H1 (cell line): ENCODE data around the gene PDIA5. TPM values are rescaled to one million over a fixed set of nuclear protein-coding genes. Genes with fewer than 3 reads are reported as not detected.
"Not testable (repeated sequence)": the region's sequence is repeated elsewhere in the genome, so short reads cannot be mapped to it uniquely, and the experiment has no call there.

ENCODE experiments used
- CTCF ChIA-PET: fragments of 300-600 bp; sonication (Branson Sonifier 250); formaldehyde crosslinking; loops from one replicate; lab custom pipeline; 2021; ENCODE audit not compliant: partially characterized antibody; lab: Charles Lee
- POLR2A ChIA-PET: fragments of 300-600 bp; sonication (Branson Sonifier 250); formaldehyde crosslinking; loops from one replicate; lab custom pipeline; 2021; ENCODE audit warnings: inconsistent platforms; ENCODE audit not compliant: partially characterized antibody; lab: Charles Lee
- DNase-seq, 2 experiments: peaks; one replicate each; pipeline versions ENCODE4 v3.0.0 to v3.0.0-alpha.2; 2010 to 2022; ENCODE audit warnings: low spot score in 2 of 2, low read depth in 1 of 2, mixed read lengths in 1 of 2
- FAIRE-seq: peaks from 2 replicates; lab custom pipeline; 2011; peaks lifted over from hg19 to GRCh38; lab: Jason Lieb, UNC
- H2AFZ ChIP-seq: 2 replicates; pipeline ENCODE4 v1.8.1; 2012; ENCODE audit warnings: low read length, inconsistent platforms
- H2AK5ac ChIP-seq: 2 replicates; pipeline ENCODE4 v1.6.1; 2013; ENCODE audit warnings: low read depth, low read length
- H2BK120ac ChIP-seq: replicated peaks from 2 replicates; pipeline ENCODE3; 2013; ENCODE audit warnings: low read depth, low read length, inconsistent platforms
- H2BK12ac ChIP-seq: 2 replicates; pipeline ENCODE4 v1.6.1; 2013; ENCODE audit warnings: low read depth, low read length
- H2BK15ac ChIP-seq: 2 replicates; pipeline ENCODE4 v1.6.1; 2013; ENCODE audit warnings: low read length
- H2BK20ac ChIP-seq: 2 replicates; pipeline ENCODE4 v1.6.1; 2013; ENCODE audit warnings: low read length
- H2BK5ac ChIP-seq: 2 replicates; pipeline ENCODE4 v1.6.1; 2013; ENCODE audit warnings: low read depth, low read length
- H3K14ac ChIP-seq: 2 replicates; pipeline ENCODE4 v1.6.1; 2013; ENCODE audit warnings: inconsistent platforms; ENCODE audit not compliant: insufficient read length
- H3K18ac ChIP-seq: 2 replicates; pipeline ENCODE4 v1.6.1; 2013; ENCODE audit warnings: low read length; ENCODE audit errors: extremely low read depth
- H3K23ac ChIP-seq: 2 replicates; pipeline ENCODE4 v1.6.1; 2013; ENCODE audit warnings: inconsistent platforms; ENCODE audit not compliant: insufficient read length
- H3K23me2 ChIP-seq: 2 replicates; pipeline ENCODE4 v1.6.1; 2013; ENCODE audit warnings: low read depth, low read length
- H3K27ac ChIP-seq: 2 replicates; pipeline ENCODE4 v1.6.1; 2011; ENCODE audit warnings: low read depth, low read length, inconsistent platforms
- H3K27me3 ChIP-seq, 4 experiments: replicated peaks in 1 of 4; 1 replicate in 1 of 4; 2 replicates in 3 of 4; pipeline versions ENCODE4 v1.6.1 to v1.8.1; 2011 to 2013; ENCODE audit warnings: low read length in 3 of 4, mild to moderate bottlenecking in 3 of 4, inconsistent platforms in 2 of 4, mixed read lengths in 2 of 4, moderate library complexity in 1 of 4; ENCODE audit not compliant: control insufficient read depth in 3 of 4, insufficient read depth in 3 of 4; ENCODE audit errors: extremely low read depth in 1 of 4
- H3K36me3 ChIP-seq, 4 experiments: 2 replicates each; pipeline versions ENCODE4 v1.6.1 to v1.8.1; 2011 to 2013; ENCODE audit warnings: mild to moderate bottlenecking in 4 of 4, low read length in 3 of 4, moderate library complexity in 2 of 4, control low read depth in 1 of 4, inconsistent platforms in 1 of 4; ENCODE audit not compliant: insufficient read depth in 4 of 4, control insufficient read depth in 2 of 4
- H3K4ac ChIP-seq: replicated peaks from 2 replicates; pipeline ENCODE3; 2013; ENCODE audit warnings: low read length, low read depth, mixed read lengths, inconsistent platforms; ENCODE audit not compliant: insufficient read length
- H3K4me1 ChIP-seq, 4 experiments: replicated peaks in 1 of 4; 1 replicate in 1 of 4; 2 replicates in 3 of 4; pipeline versions ENCODE4 v1.6.1 to v1.8.1; 2011 to 2013; ENCODE audit warnings: low read length in 3 of 4, inconsistent platforms in 2 of 4, mixed read lengths in 1 of 4; ENCODE audit not compliant: insufficient read depth in 4 of 4, control insufficient read depth in 3 of 4
- H3K4me2 ChIP-seq, 2 experiments: 2 replicates each; pipeline versions ENCODE4 v1.6.1 to v1.8.1; 2011 to 2013; ENCODE audit warnings: low read depth in 2 of 2, low read length in 2 of 2, control low read depth in 1 of 2, inconsistent platforms in 1 of 2, mild to moderate bottlenecking in 1 of 2; ENCODE audit not compliant: insufficient read depth in 1 of 2
- H3K4me3 ChIP-seq, 4 experiments: fragments of 200-600, 300-600 bp in 1 of 4; sonication (generic), shearing (Covaris generic), sonication (Bioruptor Twin) in 1 of 4; 2 replicates each; pipeline versions ENCODE4 v1.5.1 to v1.8.1; 2011 to 2016; ENCODE audit warnings: low read length in 4 of 4, low read depth in 3 of 4, control low read depth in 2 of 4, inconsistent platforms in 2 of 4, mild to moderate bottlenecking in 2 of 4, mixed read lengths in 1 of 4, moderate library complexity in 1 of 4; ENCODE audit not compliant: insufficient read depth in 2 of 4; ENCODE audit errors: extremely low read depth in 1 of 4
- H3K56ac ChIP-seq: replicated peaks from 2 replicates; pipeline ENCODE3; 2013; ENCODE audit warnings: low read depth, mild to moderate bottlenecking, mixed read lengths, low read length, inconsistent platforms; ENCODE audit not compliant: insufficient read length
- H3K79me1 ChIP-seq: 2 replicates; pipeline ENCODE4 v1.6.1; 2013; ENCODE audit warnings: low read depth, low read length, control low read depth
- H3K79me2 ChIP-seq, 2 experiments: 2 replicates each; pipeline versions ENCODE4 v1.6.1 to v1.8.1; 2012 to 2013; ENCODE audit warnings: low read length in 2 of 2, mild to moderate bottlenecking in 2 of 2, inconsistent platforms in 1 of 2; ENCODE audit not compliant: insufficient read depth in 2 of 2, control insufficient read depth in 1 of 2
- H3K9ac ChIP-seq, 4 experiments: replicated peaks in 1 of 4; 1 replicate in 1 of 4; 2 replicates in 3 of 4; pipeline versions ENCODE4 v1.6.1 to v1.8.1; 2011 to 2013; ENCODE audit warnings: low read depth in 3 of 4, low read length in 3 of 4, control low read depth in 2 of 4, mild to moderate bottlenecking in 2 of 4, moderate library complexity in 2 of 4, inconsistent platforms in 1 of 4; ENCODE audit errors: extremely low read depth in 1 of 4
- H3K9me3 ChIP-seq, 2 experiments: 2 replicates each; pipeline versions ENCODE4 v1.6.1 to v1.8.1; 2012 to 2013; ENCODE audit warnings: mild to moderate bottlenecking in 2 of 2, moderate library complexity in 2 of 2, control low read depth in 1 of 2, inconsistent platforms in 1 of 2, low read depth in 1 of 2, low read length in 1 of 2, mixed read lengths in 1 of 2; ENCODE audit not compliant: insufficient read depth in 2 of 2
- H4K20me1 ChIP-seq, 2 experiments: replicated peaks in 1 of 2; 2 replicates each; pipeline versions ENCODE3 to v1.8.1; 2011 to 2013; ENCODE audit warnings: inconsistent platforms in 2 of 2, low read length in 2 of 2, mild to moderate bottlenecking in 1 of 2; ENCODE audit not compliant: insufficient read depth in 2 of 2, control insufficient read depth in 1 of 2
- H4K5ac ChIP-seq: 2 replicates; pipeline ENCODE4 v1.6.1; 2013; ENCODE audit warnings: low read length, low read depth, mixed read lengths, inconsistent platforms; ENCODE audit not compliant: insufficient read length
- H4K8ac ChIP-seq: 2 replicates; pipeline ENCODE4 v1.8.0; 2013; ENCODE audit warnings: mild to moderate bottlenecking, moderate library complexity, low read length, inconsistent platforms; ENCODE audit not compliant: insufficient read depth; ENCODE audit errors: extremely low read depth
- H4K91ac ChIP-seq: replicated peaks from 2 replicates; pipeline ENCODE3; 2013; ENCODE audit warnings: low read length, mixed read lengths, inconsistent platforms; ENCODE audit not compliant: insufficient read length
- WGBS, 2 experiments: shearing (Covaris generic) in 1 of 2; methylation state at CpG; one replicate each; pipeline versions ENCODE4 v1.1.6 to v1.1.7; 2013 to 2015; ENCODE audit warnings: low lambda C conversion rate in 2 of 2, mixed read lengths in 2 of 2, inconsistent platforms in 1 of 2, low coverage in 1 of 2, missing lambda C conversion rate in 1 of 2; ENCODE audit not compliant: insufficient replicate concordance in 2 of 2, insufficient coverage in 1 of 2, insufficient read length in 1 of 2; ENCODE audit errors: extremely low coverage in 1 of 2, missing lambda C conversion rate in 1 of 2; 5-methylcytosine and 5-hydroxymethylcytosine counted together
- polyA plus RNA-seq, 7 experiments: library from polyadenylated mRNA; depleted of rRNA in 3 of 7; stranded (reverse) in 5 of 7; unstranded in 2 of 7; fragments of >200 nt in 5 of 7; fragments of 200-250 nt in 2 of 7; gene quantifications; 1 replicate in 5 of 7; 2 replicates in 1 of 7; 4 replicates in 1 of 7; pipeline versions ENCODE4 v1.2.1 to v1.2.3, GENCODE V29; 2011 to 2013; ENCODE audit warnings: missing spikeins in 2 of 7, mixed read lengths in 2 of 7
- total RNA-seq: library from RNA; stranded (reverse); fragmentation: NEBNext Ultra II Directional; extraction: Animal tissue kit (Norgen Biotek cat#: 25700); gene quantifications from 2 replicates; pipeline ENCODE4 v1.2.1, GENCODE V29; 2021

PDIA5 gene
- total and polyA plus RNA-seq, 2 of the 8 experiments (the other 6 are each of a cell fraction or from before 2014, with no cell fraction given), result 18.2 to 32.8 TPM

GRCh38 chr3:123151853-123152420, 85.1 kb downstream of the PDIA5 start:
- CTCF ChIA-PET, result interaction anchor here (0.7 to 1.6 kb wide), 5 partner anchors 7 to 885 kb away, joined by 3 to 5 read pairs (median 3); no protein-coding TSS in a partner anchor

More at GRCh38 chr3:123151853-123152420, 85.1 kb downstream of the PDIA5 start:
- H3K4ac ChIP-seq, H2BK5ac ChIP-seq, H2BK20ac ChIP-seq, H3K79me1 ChIP-seq, H3K14ac ChIP-seq, H4K91ac ChIP-seq, H3K18ac ChIP-seq, H3K27ac ChIP-seq, H4K8ac ChIP-seq, H3K56ac ChIP-seq, DNase-seq, H3K4me1 ChIP-seq, H3K79me2 ChIP-seq, H3K4me3 ChIP-seq, H3K23ac ChIP-seq, H3K9ac ChIP-seq, H2BK15ac ChIP-seq, H2AK5ac ChIP-seq, FAIRE-seq, H2BK12ac ChIP-seq, H2AFZ ChIP-seq, H3K23me2 ChIP-seq, H4K5ac ChIP-seq, H3K9me3 ChIP-seq, H4K20me1 ChIP-seq, H3K4me2 ChIP-seq, H3K27me3 ChIP-seq, H2BK120ac ChIP-seq: not testable (repeated sequence)
- POLR2A ChIA-PET, result interaction anchor here (0.7 kb wide), 1 partner anchor 97 kb away, joined by 3 read pairs; no protein-coding TSS in a partner anchor
- WGBS, 2 experiments, result 78% methylated on average over 3 of the region's 3 CpGs; no CpG with 5 or more reads in 1 of the 2 experiments
- peaks cover 2 to 19% (median 10%) of the 10 kb centered on the region in 4 experiments; a peak in 6 of 8 replicates for H3K36me3 ChIP-seq
